Stomach (tissue), 9 donors: ENCODE measurements around the gene GIPC3. TPM values are rescaled to one million over a fixed set of nuclear protein-coding genes. Genes with fewer than 3 reads are reported as not detected.

Experiments used
- DNase-seq, 2 donors: peaks; one replicate each; pipeline versions ENCODE4 v3.0.0 to v3.0.0-alpha.2; 2013 to 2019
- H3K27ac ChIP-seq, 5 donors: fragments of 200-600 bp in 4 of 5; sonication (generic) in 4 of 5; one replicate each; pipeline ENCODE4 v1.5.1; 2013 to 2019; ENCODE audit warnings: mild to moderate bottlenecking in 1 of 5, moderate library complexity in 1 of 5
- H3K27me3 ChIP-seq, 3 donors: fragments of 200-600 bp; sonication (generic); one replicate each; pipeline ENCODE4 v1.5.1; 2017 to 2019; ENCODE audit warnings: mixed run types in 1 of 3
- H3K36me3 ChIP-seq, 4 donors: fragments of 200-600 bp; sonication (generic); 1 replicate in 3 of 4; 2 replicates in 1 of 4; pipeline ENCODE4 v1.5.1; 2016 to 2019
- H3K4me1 ChIP-seq, 4 donors: fragments of 200-600 bp; sonication (generic); one replicate each; pipeline ENCODE4 v1.5.1; 2016 to 2019
- H3K4me3 ChIP-seq, 4 donors: fragments of 200-600 bp; sonication (generic) in 3 of 4; one replicate each; pipeline ENCODE4 v1.5.1; 2016 to 2019; ENCODE audit warnings: mild to moderate bottlenecking in 1 of 4
- H3K9me3 ChIP-seq, 4 donors: fragments of 200-600 bp; sonication (generic); one replicate each; pipeline ENCODE4 v1.5.1; 2016 to 2019
- CTCF ChIP-seq, 7 experiments: fragments of 450-650 bp in 4 of 7; fragments of 200-600 bp in 3 of 7; sonication (generic) in 3 of 7; IDR thresholded peaks; one replicate each; pipeline ENCODE4 v1.5.1; 2016 to 2019; ENCODE audit warnings: antibody characterized with exemption in 7 of 7, control low read depth in 2 of 7, mild to moderate bottlenecking in 1 of 7
- EP300 ChIP-seq: sonication (generic); formaldehyde crosslinking; IDR thresholded peaks from one replicate; pipeline ENCODE4 v1.6.1; 2017; ENCODE audit warnings: antibody characterized with exemption
- POLR2A ChIP-seq, 4 donors: fragments of 450-650 bp; IDR thresholded peaks; one replicate each; pipeline ENCODE4 v1.6.1; 2016; ENCODE audit warnings: antibody characterized with exemption in 4 of 4, control low read depth in 2 of 4, mild to moderate bottlenecking in 1 of 4, moderate library complexity in 1 of 4
- POLR2AphosphoS5 ChIP-seq, 3 donors: sonication (generic); formaldehyde crosslinking; IDR thresholded peaks; one replicate each; pipeline ENCODE4 v1.6.1; 2016; ENCODE audit warnings: antibody characterized with exemption in 3 of 3
- WGBS, 5 donors: extraction: QIAGEN DNeasy Blood & Tissue Kit in 3 of 5; methylation state at CpG; one replicate each; pipeline versions ENCODE4 v1.1.5 to v1.1.7; 2013 to 2018; 5-methylcytosine and 5-hydroxymethylcytosine counted together
- intact Hi-C: fragments of 100-400 bp; cut with DNase I; formaldehyde crosslinking; loops from one replicate; pipeline ENCODE4 v1.15.1; 2023; ENCODE audit warnings: low total_unique reads
- polyA plus RNA-seq, 3 donors: library from polyadenylated mRNA; stranded (reverse); fragments of 200-250 nt; gene quantifications; one replicate each; pipeline ENCODE4 v1.2.3, GENCODE V29; 2013
- total RNA-seq, 5 donors: library from RNA; depleted of rRNA; stranded (reverse); fragments of >200 nt; gene quantifications; one replicate each; pipeline versions ENCODE4 v1.1.0 to v1.2.3, GENCODE V29; 2014 to 2016
- donor health status: healthy with polysubstance abuse.
- donor health status: Bipolar disorder and iron deficiency.
- donor health status: healthy.

The GIPC3 gene
- total and polyA plus RNA-seq, 8 donors, result 0.75 to 2.9 (median 1.5) TPM; not detected in 4

GRCh38 chr19:3619631-3620012 lies 34.3 kb downstream of the GIPC3 start:
- no peak for TF ChIP-seq POLR2AphosphoS5 (IDR thresholded peaks at IDR 0.05)
- no peak for TF ChIP-seq CTCF (IDR thresholded peaks at IDR 0.05)
- TF ChIP-seq EP300, result no peak
- no peak for TF ChIP-seq POLR2A (IDR thresholded peaks at IDR 0.05)
- H3K27me3 ChIP-seq, result no peaks in the 10 kb centered on the region
- WGBS, 5 donors, result 81 to 90% (median 87%) methylated on average over 8 to 17 of the region's 17 CpGs

GRCh38 chr19:3620145-3620816 lies 35.0 kb downstream of the GIPC3 start:
- H3K27ac ChIP-seq, result no peak overlapping the region
- no peak overlapping the region for H3K4me3 ChIP-seq
- H3K27me3 ChIP-seq, result no peaks in the 10 kb centered on the region
- peaks cover 17 to 81% (median 73%) of the 10 kb centered on the region in 4 donors for H3K36me3 ChIP-seq
- intact Hi-C loops, result no loop called here
- peaks cover 9 to 34% (median 27%) of the 10 kb centered on the region in 4 donors for H3K4me1 ChIP-seq
- DNase-seq, result no peak
- no peaks in the 10 kb centered on the region for H3K9me3 ChIP-seq
- WGBS, 5 donors, result 79 to 85% (median 81%) methylated on average over 15 to 19 of the region's 19 CpGs
- no peak for TF ChIP-seq POLR2A (IDR thresholded peaks at IDR 0.05)
- TF ChIP-seq POLR2AphosphoS5 (IDR thresholded peaks at IDR 0.05), result no peak
- TF ChIP-seq CTCF (IDR thresholded peaks at IDR 0.05), result no peak
- TF ChIP-seq EP300, result no peak

More at GRCh38 chr19:3619631-3620012, 34.3 kb downstream of the GIPC3 start:
- no peak for DNase-seq
- H3K27ac ChIP-seq, result no peak overlapping the region
- H3K4me3 ChIP-seq, result no peak overlapping the region
- H3K9me3 ChIP-seq, result no peaks in the 10 kb centered on the region
- H3K36me3 ChIP-seq, result peaks cover 17 to 87% (median 74%) of the 10 kb centered on the region in 4 donors
- intact Hi-C loops, result loop anchor here (10.0 kb wide), 1 partner anchor 75 kb away; no protein-coding TSS in a partner anchor
- peaks cover 3 to 27% (median 21%) of the 10 kb centered on the region in 4 donors for H3K4me1 ChIP-seq

GRCh38 chr19:3620817-3621547 lies 35.7 kb downstream of the GIPC3 start:
- WGBS, 5 donors, result 86 to 90% (median 89%) methylated on average over 15 to 24 of the region's 24 CpGs
- H3K9me3 ChIP-seq, result no peaks in the 10 kb centered on the region
- no peak for TF ChIP-seq POLR2A (IDR thresholded peaks at IDR 0.05)
- TF ChIP-seq EP300, result no peak
- TF ChIP-seq POLR2AphosphoS5 (IDR thresholded peaks at IDR 0.05), result no peak
- no peak for TF ChIP-seq CTCF (IDR thresholded peaks at IDR 0.05)
- peaks cover 16 to 41% (median 34%) of the 10 kb centered on the region in 4 donors for H3K4me1 ChIP-seq
- no peak for DNase-seq
- H3K36me3 ChIP-seq, result peaks cover 17 to 74% (median 66%) of the 10 kb centered on the region in 4 donors
- H3K27ac ChIP-seq, result no peak overlapping the region
- no peak overlapping the region for H3K4me3 ChIP-seq
- intact Hi-C loops, result no loop called here
- no peaks in the 10 kb centered on the region for H3K27me3 ChIP-seq

- Histone ChIP-seq H3K4me3 (no peak overlapping the region), H3K36me3 (peaks cover 17 to 67% (median 62%) of the 10 kb centered on the region in 4 donors)
- WGBS, 5 donors, result 92 to 95% (median 94%) methylated on average over 11 to 15 of the region's 15 CpGs
These were observed 36.4 kb downstream of the GIPC3 start for GRCh38 chr19:3621689-3622088.

More at GRCh38 chr19:3621689-3622088, 36.4 kb downstream of the GIPC3 start:
- intact Hi-C loops, result no loop called here
- no peaks in the 10 kb centered on the region for H3K27me3 ChIP-seq
- peaks cover 18 to 43% (median 37%) of the 10 kb centered on the region in 4 donors for H3K4me1 ChIP-seq
- H3K9me3 ChIP-seq, result no peaks in the 10 kb centered on the region
- no peak for TF ChIP-seq CTCF (IDR thresholded peaks at IDR 0.05)
- no peak for TF ChIP-seq EP300
- no peak for TF ChIP-seq POLR2AphosphoS5 (IDR thresholded peaks at IDR 0.05)
- TF ChIP-seq POLR2A (IDR thresholded peaks at IDR 0.05), result no peak
- no peak overlapping the region for H3K27ac ChIP-seq
- DNase-seq, result no peak
